Upper lobe of left lung (tissue), 4 donors: ENCODE results near the gene COL9A3.

Experiments
- POLR2A ChIP-seq, 4 donors: fragments of 450-650 bp; IDR thresholded peaks; one replicate each; pipeline ENCODE4 v1.5.1; 2016 to 2017; ENCODE audit warnings: antibody characterized with exemption in 4 of 4, mild to moderate bottlenecking in 2 of 4
- TF ChIP-seq, protein P1 (sequence below), 6 experiments: fragments of 450-650 bp in 4 of 6; fragments of 200-600 bp in 2 of 6; sonication (generic) in 2 of 6; IDR thresholded peaks; one replicate each; pipeline ENCODE4 v1.5.1; 2016 to 2019; ENCODE audit warnings: antibody characterized with exemption in 6 of 6

DNA sequence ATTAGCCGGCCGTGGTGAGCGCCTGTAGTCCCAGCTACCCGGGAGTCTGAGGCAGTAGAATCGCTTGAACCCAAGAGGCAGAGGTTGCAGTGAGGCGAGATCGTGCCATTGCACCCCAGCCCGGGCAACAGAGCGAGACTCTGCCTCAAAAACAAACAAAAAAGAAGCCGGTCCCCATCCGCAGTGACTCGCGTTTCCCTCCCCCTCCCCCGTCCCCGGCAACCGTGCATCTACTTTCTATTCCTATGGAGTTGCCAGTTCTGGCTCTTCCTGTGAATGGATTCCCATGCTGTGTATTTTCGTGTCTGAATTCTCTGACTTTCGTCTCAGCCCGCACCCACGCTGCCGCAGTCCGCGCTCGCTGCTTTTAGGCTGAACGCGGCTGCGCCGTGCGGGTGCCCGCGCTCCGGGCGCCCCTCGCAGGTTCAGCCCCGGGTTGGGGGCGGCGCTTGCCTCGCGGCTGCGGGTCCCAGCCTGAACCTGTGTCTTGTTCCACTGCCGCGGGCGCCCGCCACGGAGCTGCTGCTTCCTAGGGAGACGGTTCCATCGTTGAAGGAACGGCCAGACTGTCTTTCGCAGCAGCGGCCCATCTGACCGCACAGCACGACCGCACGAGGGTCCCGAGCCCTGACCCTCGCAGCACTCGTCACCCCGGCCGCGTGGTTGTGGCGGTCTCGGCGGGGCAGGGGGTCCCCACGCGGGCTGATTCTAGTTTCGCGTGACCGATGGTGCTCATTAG, 21.7 kb upstream of the COL9A3 start:
- TF ChIP-seq, protein P1, sequence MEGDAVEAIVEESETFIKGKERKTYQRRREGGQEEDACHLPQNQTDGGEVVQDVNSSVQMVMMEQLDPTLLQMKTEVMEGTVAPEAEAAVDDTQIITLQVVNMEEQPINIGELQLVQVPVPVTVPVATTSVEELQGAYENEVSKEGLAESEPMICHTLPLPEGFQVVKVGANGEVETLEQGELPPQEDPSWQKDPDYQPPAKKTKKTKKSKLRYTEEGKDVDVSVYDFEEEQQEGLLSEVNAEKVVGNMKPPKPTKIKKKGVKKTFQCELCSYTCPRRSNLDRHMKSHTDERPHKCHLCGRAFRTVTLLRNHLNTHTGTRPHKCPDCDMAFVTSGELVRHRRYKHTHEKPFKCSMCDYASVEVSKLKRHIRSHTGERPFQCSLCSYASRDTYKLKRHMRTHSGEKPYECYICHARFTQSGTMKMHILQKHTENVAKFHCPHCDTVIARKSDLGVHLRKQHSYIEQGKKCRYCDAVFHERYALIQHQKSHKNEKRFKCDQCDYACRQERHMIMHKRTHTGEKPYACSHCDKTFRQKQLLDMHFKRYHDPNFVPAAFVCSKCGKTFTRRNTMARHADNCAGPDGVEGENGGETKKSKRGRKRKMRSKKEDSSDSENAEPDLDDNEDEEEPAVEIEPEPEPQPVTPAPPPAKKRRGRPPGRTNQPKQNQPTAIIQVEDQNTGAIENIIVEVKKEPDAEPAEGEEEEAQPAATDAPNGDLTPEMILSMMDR (IDR thresholded peaks at IDR 0.05): no peak
- peak in 2 of 4 donors; percentile 16 to 34 for TF ChIP-seq POLR2A (IDR thresholded peaks at IDR 0.05)
